Pons (tissue), 1 donor: ENCODE measurements around the gene CFAP251.
A peak's percentile ranks its signal among the peaks of the same experiment; 100 is the strongest.

Source experiments
- DNase-seq: peaks from one replicate; pipeline ENCODE4 v3.0.0-alpha.2; 2016; ENCODE audit warnings: low spot score

The CFAP251 gene

DNA sequence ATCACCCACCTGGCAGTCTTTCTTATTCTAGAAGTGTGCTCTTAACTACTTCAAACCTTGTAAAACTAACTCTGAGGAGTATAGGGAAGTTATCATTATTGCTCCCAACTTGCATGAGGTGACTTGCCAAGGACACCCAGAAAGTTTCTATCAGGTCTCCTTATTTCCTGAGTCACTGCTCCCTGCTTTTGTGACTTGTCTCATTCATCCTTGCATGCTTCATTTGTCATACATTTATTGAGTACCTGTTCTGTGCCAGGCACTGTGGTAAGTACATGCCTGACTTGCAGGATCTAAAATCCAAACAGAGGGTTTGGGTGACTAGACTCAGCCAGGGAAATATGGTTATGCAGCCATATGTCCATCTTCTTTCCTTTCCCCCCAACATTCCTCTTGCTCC is 25.5 kb downstream of the CFAP251 start:
- DNase-seq, result no peak

GRCh38 chr12:121946313-121947025 is 28.1 kb downstream of the CFAP251 start:
- DNase-seq, result no peak

- no peak for DNase-seq
These were observed 29.6 kb downstream of the CFAP251 start for GRCh38 chr12:121947981-121948380.

GRCh38 chr12:121949648-121950397 is 31.4 kb downstream of the CFAP251 start:
- no peak for DNase-seq

GRCh38 chr12:121953117-121953692 is 34.8 kb downstream of the CFAP251 start:
- DNase-seq, result no peak

DNA sequence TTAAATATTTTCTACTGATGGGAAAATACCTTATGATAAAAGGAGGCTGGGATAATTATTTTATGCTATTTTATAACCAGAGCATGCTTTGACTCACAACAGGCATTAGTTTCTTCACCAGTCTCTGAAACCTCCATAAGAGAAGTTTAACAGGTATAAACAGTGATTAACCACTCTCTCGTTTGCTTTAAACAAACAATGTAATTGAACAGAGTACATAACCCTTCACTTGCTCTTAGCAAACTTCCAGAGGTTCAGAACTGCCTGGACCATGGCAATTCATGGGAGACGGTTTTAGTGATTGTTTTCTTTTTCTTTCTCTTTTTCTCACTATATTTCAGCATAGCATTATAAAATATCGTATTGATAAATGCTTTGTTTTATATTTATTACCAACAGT is 35.3 kb downstream of the CFAP251 start:
- DNase-seq, result no peak

DNA sequence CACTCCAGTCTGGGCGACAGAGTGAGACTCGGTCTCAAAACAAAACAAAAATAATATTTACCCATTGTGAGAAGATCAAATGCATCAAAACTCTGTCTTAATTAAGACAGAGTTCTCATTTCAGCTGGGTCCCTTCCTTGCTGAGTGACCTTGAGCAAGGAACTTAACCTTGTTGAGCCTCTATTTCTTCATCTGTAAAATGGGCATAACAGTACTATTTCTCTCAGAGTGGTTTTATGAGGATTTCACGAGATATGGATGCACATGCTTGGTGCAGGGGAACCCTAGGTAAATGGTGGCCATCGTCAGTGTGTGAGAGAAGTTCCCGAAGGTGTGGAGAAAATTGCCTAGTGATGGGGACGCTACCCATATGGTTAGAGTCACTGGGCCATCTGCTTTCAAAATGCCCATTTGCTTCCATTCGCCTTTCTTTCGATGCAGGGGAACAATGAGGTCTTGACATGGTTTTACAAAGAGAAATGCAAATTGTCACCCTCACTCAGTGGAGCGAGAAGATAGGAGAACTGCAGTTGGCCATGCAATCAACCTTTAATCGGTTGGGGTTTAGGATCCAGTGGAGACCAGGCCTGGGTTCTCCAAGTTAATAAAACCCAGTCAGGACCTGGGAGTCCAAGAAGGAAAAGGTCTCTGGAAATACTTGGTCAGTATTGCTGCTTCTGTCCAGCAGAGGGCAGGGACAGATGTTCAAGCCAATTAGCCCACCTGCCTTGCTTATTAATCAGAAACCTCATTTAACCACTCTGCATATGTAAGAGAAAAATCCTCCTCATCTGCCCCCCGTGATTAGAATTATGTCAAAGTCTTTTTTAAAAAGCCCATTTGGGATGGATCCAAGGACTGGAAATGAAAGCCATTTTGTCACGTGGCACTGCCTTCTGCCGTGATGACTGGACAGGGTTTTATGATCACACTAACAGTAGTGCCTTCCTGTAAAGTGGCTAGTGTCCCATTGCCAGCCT is 37.2 kb downstream of the CFAP251 start:
- DNase-seq, result peak; percentile 21

GRCh38 chr12:121957861-121958515 is 39.6 kb downstream of the CFAP251 start:
- no peak for DNase-seq

- no peak for DNase-seq
These were observed 40.3 kb downstream of the CFAP251 start for GRCh38 chr12:121958541-121959240.

DNA sequence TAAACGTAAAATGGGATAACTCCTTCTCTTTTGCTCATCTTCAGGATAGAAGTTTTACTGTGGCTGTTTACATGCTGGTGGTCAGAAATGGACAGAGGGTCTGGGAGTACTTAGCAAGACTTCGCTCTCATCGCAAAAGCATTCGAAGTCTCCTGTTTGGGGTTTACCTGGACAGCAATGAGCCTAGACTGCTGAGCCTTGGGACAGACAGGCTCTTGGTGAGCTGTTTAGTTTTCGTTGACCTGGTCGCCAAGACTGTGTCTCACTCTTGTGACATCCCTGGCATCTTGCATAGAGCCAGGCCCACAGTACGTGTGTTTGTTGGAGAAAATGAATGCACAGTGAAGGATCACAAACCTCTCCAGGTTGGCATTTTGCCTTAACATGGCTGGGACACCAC is 42.1 kb downstream of the CFAP251 start:
- no peak for DNase-seq

DNA sequence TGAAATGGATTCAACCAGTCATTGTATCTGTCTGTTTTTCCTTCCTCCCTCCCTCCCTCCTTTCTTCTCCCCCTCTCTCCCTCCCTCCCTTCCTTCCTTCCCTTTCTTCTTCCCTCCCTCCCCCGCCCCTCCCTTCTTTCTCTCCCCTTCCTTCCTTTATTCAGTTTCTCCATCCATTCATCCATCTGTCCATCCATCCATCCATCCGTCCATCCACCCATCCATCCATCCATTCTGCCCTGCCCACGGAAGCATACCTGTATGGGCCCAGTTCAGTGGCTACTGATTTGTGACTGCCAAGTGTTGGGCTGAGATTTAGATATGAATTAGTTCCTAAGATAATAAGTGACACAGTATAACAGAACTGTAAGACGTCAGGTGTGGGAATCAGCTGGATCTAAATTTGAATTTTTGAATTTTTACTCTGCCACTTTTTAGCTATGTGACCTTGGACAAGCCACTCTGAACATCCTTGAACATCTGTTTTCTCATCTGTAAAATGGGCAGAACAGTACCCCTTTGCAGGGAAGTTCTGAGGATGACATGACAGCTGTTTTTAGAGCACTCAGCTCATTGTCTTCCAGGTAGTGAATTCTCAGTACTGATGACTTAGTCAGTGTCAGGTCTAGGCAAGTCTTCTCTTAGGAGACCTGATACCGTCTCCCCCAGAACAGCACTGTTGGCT is 42.9 kb downstream of the CFAP251 start:
- no peak for DNase-seq

GRCh38 chr12:121963341-121964018 is 45.1 kb downstream of the CFAP251 start:
- DNase-seq, result no peak

- DNase-seq, result no peak
These were observed 46.6 kb downstream of the CFAP251 start for GRCh38 chr12:121964813-121965643.

- DNase-seq, result no peak
These were observed 48.6 kb downstream of the CFAP251 start for GRCh38 chr12:121966959-121967358.

DNA sequence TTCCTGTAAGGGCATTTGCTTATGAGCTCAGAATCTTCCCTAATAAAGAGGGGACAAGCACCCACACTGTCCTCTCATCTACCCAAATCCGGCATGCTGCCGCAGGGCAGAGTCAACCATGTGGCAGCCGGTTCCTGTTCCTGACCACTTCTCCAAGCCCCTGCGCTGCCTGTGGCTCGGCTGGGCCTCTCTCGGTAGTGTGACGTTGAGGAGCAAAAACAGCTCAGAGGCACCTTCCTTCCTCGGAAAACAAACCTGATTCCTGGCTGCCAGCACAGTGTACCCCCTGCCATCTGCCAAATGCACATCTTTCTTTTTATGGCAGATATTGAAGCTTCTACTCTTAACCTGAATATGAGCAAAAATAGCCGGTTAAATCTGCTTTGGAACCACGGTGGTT is 50.5 kb downstream of the CFAP251 start:
- peak; percentile 51 for DNase-seq

DNA sequence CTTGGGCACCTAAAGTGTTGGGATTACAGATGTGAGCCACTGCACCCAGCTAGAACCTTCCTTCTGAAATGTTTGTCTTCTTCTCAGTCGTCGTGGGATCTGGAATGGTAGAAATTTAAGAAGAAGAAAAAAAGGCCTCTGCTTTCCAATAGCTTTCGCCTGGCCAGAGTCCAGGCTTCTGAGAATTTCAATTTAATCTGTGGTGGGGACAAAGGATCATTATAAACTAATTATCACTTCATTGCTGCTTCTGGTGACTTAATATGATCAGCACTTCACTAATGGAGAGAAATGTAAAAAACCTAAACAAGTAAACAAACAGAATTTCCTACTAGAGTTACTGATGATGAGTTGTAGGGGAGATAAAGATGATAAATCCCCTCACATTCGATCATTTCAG is 51.3 kb downstream of the CFAP251 start:
- no peak for DNase-seq

GRCh38 chr12:121970581-121971300 is 52.3 kb downstream of the CFAP251 start:
- DNase-seq, result no peak
